Measurements from ENCODE around the gene FBXW7.
A peak's percentile ranks its signal among the peaks of the same experiment; 100 is the strongest.

FBXW7 gene

DNA sequence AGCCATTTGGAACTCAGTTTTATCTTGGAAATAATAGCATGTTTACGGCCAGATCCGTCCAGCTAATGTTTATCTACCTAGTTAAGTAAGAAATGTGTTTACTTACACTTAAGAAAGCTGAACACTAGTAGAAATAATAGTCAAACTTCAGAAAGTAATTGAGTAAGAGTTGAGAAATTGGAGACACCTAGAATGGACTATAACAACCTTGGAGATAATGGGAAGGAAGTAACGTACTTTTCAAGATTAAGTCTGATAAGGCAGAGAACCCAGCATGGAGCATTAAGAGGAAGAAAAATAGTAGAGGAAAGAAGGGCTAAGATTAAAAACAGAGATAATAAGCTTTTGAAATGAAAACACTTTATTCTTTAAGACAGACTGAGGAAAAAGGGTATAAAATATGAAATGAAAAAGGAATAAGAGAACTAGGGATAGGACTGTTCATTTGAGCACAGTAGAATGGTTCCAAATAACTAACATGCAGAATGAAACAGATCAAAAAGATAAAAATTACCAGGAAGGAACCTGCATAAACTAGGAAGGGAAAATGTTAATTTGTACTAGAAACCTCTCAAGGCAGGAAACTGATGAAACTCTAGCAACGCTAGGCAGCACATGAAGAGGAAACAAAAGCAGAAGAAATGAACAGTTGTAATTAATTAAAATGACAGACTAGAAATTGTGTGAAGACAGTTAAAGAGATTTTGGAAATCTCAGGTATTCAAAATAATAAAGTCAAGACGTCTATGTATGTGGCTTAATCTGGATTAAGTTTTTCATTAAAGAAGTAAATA is 71.7 kb downstream of the FBXW7 start:
- peak in 2 of 6 experiments; percentile 6 to 11 for DNase-seq

DNA sequence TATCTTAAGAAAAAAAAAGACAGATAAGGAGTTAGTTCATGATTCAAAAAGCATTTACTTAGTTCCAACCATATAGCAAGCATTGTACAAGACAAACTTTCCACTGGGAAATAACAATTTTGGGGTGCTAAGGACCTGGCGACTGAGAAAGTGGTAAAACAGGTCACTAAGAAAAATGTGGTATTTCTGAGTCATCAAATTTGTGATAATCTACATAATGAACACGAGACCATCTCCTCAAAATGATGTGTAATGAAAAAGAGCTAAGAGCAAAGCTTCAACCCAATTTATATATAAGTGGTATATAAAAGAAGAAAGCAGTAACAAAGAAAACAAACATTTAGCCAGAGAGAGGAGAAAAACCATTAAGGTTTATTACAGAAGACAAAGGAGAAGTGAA is 72.3 kb downstream of the FBXW7 start:
- no peak for DNase-seq

DNA sequence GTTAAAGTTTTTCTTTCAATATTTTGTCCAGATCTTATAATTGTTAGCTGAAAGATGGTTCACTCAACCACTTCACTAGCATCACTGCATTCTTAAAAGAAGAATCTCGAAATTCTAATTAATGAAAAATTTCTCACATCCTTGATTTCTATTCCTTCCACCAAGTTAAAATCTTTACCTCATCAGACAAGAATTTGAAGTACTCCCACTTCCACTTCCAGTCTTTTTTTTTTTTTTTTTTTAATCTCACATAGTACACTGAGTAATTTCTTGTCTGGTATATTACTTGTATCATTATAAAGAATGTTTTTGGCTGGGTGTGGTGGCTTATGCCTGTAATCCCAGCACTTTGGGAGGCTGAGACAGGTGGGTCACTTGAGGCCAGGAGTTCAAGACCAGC is 73.2 kb downstream of the FBXW7 start:
- no peak for DNase-seq

DNA sequence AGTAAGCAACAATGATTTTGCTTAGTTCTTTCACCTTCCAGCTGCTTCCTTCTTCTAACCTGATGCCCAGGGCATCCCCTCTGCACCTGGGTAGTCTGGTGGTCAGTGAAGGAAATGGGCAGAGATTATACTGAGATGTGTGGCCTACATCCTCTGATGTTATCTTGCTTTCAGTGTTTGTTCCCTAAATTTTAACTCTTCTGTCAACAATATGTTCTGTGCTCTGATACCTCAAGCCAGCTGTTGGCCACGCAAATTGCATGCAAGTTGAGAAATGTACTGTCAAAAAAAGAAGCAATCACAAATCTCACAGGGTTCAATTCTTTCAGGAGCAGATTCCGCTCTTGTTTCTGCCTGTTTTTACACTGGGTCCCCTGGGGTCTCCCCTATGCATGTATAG is 73.8 kb downstream of the FBXW7 start:
- no peak for DNase-seq

DNA sequence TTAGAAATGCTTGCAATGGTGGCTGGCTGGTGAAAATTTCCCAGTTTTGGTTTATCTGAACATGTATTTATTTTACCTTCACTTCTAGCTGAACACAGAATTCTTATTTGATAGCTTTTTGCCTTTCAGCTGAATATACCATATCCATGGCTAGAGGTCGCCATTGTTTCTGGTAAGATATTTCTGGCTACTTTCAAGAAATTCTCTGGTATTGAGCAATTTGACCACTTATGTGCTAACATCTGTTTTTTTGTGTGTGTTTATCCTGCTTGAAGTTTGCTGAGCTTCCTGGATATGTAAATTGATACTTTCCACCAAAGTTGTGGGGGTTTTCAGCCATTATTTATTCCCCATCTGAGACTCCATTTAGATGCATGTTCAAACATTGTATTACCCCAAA is 75.4 kb downstream of the FBXW7 start:
- DNase-seq: no peak

DNA sequence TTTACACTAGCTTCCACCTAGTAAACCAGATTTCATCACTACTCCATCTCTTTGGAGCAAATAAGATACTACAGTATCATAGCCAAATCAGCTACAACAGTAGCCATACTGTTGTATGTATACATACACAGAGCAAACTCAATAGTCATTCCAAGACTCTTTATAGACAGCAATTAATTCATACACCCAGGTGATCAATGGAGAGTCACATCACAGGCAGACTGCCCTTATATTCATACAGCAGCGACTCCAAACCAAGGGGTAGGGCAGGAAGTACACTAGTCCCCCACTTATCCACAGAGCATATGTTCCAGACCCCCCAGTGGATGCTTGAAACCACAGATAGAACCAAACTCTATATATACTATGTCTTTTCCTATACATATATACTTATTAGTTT is 76.6 kb downstream of the FBXW7 start:
- no peak for DNase-seq

DNA sequence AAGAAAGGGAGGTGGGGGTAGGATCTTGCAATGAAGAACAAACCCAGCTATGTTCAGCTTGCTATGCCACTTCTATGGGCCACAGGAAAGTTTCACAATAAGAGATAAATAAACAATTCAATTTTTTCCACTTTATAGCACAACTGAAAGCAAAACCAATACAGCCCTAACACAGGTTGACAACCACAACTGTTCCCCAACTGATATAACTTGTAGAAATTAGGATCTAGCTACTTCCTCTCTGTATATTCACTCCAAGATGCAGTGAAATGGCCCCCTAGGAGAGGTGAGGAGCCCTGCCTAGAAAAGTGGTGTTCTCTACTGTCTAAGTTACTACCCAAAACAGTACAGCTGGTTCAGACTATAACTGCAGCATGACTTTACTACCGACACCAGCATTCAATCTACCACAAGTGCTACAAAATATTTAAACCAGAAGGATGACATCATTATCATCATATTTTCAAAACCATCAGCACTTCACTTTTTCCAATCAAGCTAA is 77.0 kb downstream of the FBXW7 start:
- DNase-seq: no peak

DNA sequence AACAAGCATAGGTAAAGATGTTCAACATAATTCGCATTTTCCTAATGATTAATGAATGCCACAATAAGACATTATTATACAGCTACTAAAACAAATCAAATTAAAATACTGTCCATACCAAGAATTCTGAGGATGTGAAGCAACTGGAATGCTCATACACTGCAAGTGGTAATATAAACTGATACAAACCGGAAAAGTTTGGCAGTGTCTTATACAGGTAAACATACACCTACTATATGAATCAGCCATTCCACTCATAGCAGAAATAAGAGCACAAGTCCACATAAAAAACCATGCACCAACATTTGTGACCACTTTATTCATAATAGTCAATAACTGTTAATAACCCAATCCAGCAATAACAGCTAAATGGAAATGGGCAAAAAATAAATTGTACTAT is 79.3 kb downstream of the FBXW7 start:
- no peak for DNase-seq

DNA sequence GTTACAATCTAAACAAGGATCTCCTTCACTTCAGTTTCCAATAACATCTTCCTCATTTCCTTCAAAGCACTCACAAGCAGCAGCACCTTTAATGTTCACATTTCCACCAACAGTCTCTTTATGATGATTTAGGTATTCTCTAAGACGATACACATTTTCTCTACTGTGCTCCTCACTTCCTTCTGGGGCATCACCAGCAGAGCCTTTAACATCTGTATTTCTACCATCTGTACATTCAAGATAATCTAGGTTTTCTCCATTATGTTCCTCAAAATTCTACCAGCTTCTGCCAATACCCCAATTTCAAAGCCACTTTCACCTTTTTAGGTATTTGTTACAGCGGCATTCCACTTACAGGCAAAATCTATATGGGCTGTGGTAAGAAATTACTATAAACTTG is 80.6 kb downstream of the FBXW7 start:
- DNase-seq: no peak

DNA sequence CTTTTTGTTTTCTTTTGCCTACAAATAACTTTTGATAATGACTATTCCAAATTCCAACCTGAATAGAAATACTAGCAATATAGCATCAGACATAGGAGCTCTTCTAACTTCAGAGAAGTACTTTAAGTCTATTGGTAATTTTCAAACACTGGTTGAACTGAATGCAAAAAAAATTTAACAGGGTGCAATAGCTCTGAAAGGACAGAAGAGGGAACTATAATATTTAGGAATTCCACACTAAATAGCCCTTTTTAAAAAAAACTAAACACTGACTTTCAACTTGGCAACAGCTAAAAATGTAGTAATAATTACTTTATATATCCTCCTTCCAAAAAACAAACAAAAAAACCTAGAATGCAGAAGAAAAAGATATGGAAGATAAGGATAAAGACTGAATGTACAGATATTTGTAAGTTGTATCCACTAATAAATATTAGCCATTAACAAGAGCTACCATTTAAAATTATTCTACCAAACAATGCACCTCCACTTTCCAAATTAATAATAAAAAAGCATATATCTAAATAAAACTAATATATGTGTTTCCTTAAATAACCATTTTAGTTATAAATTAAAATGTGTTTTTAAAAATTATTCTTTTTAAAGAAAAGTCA is 81.4 kb downstream of the FBXW7 start:
- peak in 1 of 6 experiments; percentile 1 for DNase-seq

DNA sequence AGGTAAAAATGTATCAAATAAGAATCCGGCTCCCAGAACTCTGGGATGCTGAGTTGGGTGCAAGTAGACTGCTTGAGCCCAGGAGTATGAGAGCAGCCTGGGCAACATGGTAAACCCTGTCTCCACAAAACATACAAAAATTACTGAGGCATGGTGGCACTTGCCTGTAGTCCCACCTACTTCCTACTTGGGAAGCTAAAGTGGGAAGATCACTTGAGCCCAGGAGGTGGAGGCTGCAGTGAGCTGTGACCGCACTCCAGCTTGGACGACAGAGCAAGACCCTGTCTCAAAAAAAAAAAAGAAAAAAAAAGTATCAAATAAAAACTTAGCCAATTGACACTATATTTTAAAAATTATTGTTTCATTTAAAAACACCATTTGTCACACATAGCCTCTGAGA is 84.4 kb downstream of the FBXW7 start:
- no peak for DNase-seq

DNA sequence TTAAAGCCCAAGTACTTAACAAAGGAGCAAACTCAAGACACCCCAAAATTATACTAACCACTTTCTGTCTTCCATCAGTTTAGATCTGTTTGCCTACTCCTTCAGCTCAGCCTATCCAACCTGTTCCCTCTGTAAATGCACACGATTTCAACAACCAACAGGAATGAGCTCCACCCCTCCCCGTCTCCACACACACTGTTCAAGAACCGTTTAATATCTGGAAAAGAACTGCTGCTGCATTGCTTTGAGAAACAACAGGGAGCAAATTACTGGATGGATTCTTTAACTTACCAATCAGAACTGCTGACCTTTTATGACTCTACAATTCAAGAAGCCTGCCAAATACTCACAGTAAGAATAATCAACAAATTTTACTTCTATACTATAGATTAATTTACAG is 87.0 kb downstream of the FBXW7 start:
- DNase-seq: no peak

DNA sequence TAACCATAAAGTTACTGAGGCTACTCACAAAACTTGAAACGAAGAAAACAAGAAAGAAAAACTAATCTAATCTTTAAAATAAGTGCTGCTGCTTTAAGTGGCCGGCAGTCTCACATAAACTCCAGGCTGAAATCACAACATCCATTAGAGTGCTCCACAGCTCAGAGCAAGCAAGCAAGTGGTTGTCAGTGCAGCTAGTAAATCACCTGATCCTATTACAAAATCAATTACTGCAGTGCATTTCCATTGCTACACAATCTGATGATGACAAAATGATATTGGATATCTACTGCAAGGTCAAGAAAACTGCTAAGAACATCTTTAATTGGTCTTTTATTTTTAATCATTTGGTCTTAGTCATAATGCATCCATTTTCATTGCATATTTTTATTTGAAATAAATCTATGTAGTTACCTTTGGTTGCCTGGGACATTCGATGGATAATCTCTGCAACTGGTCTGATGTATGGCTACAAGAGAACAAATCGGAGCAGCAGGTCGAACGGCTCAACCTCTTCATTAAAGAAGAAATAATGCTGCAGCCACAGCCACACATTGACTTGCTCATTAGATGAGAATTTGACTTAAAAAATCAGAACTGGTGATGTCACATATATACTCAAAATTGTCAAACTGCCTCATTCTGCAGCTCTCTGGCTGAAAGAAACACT is 87.7 kb downstream of the FBXW7 start:
- DNase-seq: no peak

DNA sequence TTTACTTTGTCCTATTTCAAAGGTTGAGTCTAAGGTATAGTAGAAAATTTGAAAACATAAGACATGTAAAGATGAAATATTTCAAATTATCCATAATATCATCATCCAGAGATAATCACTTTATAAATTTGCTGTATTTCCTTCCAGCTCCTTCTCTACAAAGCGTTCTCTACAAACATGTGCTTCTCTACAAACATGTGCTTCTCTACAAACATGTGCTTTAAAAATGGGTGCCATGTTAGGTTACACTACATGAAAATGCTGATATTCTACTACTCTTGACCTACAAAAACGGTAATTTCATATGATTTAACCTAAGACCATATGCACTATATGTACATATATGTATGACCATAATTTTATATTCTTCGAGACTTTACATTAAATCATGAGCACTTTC is 92.0 kb downstream of the FBXW7 start:
- no peak for DNase-seq

DNA sequence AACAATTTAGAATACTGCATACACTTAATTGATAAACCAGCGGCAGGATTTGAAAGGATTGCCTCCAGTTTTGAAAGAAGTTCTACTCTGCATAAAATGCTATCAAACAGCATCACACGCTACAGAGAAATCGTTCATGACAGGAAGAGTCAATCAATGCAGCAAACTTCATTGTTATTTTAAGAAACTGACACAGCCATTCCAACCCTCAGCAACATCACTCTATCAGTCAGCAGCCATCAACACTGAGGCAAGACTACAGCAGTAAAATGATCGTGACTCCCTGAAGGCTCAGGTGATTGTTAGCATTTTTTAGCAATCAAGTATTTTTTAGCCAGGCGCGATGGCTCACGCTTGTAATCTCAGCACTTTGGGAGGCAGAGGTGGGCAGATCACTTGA is 98.3 kb downstream of the FBXW7 start:
- no peak for DNase-seq

DNA sequence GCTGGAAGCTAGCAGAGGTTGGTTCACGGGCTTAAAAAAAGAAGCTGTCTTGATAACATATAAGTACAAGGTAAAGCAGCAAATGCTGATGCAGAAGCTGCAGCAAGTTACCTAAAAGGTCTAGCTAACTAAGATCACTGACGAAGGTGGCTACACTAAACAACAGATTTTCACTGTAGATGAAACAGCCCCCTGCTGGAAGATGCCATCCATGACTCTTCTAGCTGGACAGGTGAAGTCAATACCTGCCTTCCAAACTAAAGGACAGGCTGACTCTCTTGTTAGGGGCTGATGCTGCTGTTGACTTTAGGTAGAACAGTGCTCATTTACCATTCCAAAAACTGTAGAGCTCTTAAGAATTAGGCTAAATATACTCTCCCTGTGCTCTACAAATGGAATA is 99.5 kb downstream of the FBXW7 start:
- no peak for DNase-seq

DNA sequence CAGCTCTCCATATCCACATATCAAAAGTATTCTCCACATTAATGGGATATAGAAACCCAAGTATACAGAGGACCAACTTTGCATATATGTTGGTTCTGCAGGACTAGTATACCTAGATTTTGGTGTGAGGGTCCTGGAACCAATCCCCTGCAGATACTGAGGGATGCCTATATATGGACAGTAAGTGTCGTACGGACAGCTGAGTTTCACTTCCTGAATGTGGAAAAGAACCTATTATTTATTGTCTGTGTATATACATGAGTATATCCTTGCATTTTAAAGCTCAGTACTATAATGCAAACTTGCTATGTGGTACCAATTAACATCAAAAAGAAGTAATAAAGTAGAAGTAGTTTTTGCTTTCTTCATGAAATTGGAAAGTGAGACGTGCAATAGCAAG is 101.9 kb downstream of the FBXW7 start:
- no peak for DNase-seq

DNA sequence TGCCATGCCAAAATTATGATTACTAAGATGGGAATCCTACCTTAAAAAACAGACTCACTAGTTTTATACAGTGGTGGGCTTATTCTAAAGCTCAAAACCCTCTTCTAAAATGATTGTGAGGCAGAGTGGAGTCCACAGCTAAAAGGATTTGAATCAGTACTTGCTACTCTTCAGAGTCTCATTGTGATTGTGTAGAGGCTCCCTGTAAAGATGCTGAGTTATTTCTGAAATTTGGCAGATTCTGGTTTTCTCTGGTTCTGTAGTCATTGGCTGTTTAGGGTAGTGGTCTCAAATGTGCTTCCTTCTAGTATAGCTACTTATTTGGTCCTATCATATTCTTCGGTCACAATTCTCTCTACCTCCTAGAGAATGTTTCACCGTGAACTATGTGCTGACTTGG is 104.1 kb downstream of the FBXW7 start:
- DNase-seq: no peak

DNA sequence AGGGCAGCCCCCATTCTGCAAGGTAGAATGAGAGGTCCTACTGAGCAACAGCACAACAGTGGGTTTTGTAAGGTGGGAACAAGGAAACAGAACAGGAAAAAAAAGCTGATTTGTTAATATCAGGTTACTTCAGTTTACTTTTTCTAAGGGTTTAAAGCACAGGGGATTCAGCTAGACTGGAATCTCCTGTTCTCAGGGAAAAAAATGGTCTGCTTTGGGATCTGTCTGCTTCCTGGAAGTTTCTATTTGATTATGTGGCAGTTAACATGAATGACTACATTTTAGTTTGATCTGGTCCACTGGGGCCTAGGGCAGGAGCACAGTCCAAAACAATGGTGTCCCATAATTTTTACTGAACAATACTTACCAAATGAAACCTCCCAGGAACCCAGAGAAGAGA is 104.6 kb downstream of the FBXW7 start:
- no peak for DNase-seq

DNA sequence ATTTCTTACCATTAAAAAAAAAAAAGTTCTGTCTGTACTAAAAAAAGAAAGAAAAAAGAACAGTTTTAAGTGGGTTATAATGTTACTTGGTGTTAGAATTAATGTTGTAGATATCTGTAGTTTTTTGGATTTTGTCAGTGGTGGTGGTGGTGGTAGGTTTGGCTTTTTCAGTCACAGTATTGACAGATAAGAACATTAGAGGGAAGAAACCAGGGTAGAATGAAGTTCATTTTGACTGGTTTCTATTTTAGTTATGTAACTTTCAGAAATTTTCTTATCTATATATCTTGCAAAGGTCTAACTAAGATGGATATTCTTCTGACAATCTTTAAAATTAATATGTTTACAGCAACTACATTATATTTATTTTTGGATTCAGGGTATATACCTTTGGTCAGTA is 105.4 kb downstream of the FBXW7 start:
- no peak for DNase-seq

DNA sequence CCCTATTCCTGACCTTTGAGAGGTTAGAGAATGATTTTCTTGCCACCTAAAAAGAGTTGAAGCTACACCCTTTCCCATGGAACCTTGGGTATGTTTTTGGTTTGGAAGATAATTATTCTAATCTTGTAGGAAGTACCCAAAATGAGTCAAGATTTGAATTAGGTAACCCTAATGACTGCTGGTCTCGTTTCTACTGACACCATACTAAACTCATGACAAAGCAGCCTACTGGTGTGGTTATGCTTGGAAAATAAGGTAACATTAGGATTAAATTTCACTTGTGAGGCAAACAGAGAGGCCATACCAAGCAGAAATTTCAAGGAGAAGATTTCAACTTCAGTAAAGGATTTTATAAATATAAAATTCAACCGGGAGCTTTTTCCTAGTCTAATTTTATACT is 107.9 kb downstream of the FBXW7 start:
- no peak for DNase-seq

DNA sequence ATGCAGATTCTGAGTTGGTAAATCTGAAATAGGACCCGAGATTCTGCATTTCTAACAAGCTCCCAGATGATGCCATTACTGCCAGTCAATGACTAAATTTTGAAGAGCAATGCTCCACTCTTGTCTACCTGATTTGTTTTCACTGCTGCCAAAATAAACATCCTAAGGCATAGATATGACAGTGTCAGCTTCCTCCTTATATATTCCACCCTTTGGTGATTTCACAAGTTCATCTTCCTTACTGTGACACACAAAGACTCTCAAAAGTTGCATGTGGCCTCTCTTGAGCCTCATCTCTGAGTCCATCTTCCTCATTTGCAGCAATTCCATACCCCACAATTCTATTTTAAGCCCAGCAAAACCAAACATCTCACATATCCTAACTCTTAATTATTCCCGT is 110.9 kb downstream of the FBXW7 start:
- no peak for DNase-seq

DNA sequence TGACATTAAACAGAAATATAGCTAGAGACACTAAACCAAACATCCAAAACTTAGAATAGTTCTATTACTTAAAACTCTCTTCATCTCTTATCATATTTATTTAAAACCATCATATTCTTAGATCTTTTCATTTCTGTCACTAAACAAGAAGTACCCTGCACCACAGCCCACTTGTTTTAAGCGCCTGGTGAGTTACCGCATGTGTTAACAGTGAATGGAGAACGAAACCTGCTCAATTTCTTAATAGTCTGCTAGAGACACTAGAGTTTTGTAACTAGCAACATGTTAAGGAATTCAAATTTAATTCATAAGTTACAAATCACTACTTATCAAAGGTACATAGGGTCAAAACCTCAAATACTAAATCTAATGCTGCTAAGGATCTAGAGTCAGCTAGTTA is 111.5 kb downstream of the FBXW7 start:
- DNase-seq: no peak

DNA sequence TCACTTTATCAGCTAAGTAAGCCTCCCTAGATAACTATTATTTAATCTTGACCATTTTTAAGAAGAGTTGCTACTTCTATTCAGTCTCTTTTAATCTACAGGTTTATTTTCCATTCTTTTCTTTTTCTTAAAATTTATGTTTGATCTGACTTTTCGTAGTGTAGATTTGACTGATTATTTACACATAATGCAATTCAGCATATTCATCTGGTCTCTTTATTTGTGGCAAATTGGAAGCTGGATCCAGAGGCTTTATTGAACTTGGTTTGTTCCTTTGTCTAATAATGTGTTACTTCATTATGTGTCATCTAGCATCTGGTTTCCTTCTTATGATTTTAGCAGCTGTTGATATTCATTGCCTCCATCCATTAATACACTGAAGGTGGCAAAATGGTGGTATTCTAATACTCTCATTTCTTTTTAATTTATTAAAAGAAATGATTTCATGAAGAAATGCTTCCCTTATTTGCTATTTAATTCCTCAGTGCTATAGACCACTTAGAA is 113.0 kb downstream of the FBXW7 start:
- DNase-seq: no peak

Data from stimulated activated naive CD4-positive, alpha-beta T cell (primary cell).